ENCODE data around the gene PROM2. TPM values are rescaled to one million over a fixed set of nuclear protein-coding genes. Genes with fewer than 3 reads are reported as not detected.

Gene PROM2
- polyA plus RNA-seq, 3 donors = 26.4 to 42.8 (median 28.8) TPM

DNA sequence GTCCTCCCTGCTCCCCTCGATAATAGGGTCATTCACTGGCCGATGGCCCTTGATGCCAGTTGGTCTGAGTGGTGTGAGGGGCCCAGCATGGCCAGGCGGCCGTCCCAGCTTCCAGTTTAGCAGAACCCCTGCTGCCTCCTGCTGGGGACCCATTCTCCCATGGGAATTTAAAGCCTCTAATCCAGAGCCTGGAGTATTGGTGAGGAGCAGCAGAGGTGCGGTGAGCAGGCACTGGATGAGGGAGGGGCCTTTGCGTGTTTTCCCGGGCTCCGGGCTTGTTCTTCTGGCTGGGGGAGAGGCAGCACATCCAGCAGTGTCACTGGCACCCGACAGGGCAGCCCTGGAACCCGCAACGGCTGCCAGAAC lies 40.3 kb downstream of the PROM2 start:
- no peak for DNase-seq (ENCODE audit: extremely low read depth in 1 of 11, low read depth in 9 of 11, low spot score in 4 of 11)

GRCh38 chr2:95314964-95315611 lies 40.8 kb downstream of the PROM2 start:
- DNase-seq (ENCODE audit: extremely low read depth in 1 of 11, low read depth in 9 of 11, low spot score in 4 of 11) = no peak

DNA sequence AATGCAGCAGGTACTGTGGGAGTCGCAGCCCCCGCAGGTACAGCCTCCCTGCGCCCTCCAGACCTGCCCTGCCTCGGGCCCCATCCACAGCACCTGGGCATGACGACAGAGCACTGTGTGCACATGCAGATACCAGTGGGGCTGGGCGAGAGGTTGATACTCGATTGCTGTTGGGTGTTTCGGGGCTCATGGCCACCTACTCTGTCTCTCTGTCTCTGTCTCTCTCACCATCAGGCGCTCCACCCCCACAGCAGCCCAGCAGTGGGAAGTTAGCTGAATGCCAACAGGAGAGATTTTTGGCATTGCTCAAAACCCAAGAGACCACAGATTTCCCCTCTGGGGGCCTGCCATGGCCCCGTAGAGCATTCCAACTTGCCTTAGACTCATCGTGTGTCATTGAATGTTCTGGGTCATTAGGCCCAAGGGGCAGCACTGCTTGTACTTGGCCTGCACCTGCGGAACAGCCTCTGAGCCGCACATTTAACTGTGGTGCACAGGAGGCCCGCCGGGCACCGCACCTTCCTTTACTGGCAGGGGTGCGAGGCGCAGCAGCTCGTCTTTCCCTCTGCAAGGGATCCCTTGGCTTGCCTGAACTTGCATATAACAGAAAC lies 41.7 kb downstream of the PROM2 start:
- no peak for DNase-seq (ENCODE audit: extremely low read depth in 1 of 11, low read depth in 9 of 11, low spot score in 4 of 11)

DNA sequence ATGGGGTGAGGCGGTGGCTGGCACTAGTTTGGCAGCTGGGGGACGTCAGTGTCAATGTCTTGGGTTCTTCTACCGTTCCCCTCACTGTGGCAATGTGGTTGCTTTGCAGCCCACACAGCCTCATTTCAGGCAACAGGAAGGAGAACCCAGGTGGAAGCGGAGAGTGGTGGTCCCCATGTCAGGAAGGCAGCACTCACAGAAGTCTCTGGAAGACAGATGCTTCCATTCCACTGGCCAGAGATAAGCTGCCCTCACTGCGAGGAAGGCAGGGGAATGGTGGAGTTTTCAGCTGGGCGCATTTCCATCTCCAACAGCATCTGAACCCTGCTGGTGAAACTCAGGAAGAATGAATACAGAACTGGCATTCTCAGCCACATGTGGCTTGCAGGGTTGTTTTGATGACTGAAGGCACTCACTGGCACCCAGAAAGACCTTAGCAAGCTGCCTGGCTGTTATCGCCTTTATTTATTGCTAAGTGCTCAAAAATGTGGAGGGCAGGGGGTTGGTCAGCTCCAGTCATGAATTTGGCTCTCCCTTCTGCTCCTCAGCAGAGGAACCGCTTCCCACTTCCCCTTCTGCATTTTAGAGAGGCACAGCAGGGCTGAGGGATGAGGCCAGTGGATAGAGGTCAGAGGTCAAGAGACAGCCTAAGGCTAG lies 42.3 kb downstream of the PROM2 start:
- DNase-seq (ENCODE audit: extremely low read depth in 1 of 11, low read depth in 9 of 11, low spot score in 4 of 11) = no peak

DNA sequence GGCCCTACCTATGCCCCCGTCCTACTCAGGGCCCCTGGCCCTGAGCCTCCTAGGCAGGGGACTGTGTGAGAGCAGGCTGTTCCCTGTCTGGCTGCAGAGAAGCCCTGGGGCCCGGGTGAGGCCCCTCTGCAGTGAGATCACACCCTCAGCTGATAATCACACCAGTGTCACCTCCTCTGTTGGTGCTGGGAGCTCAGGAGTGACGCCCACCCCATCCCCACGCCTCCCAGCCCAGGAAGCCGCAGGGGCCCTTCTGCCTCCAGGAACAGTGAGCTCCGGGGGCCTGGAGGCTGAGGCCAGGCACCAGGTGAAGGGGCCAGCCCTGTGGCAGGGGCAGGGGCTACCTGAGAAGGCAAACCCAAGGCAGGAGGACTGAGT lies 42.9 kb downstream of the PROM2 start:
- no peak for DNase-seq (ENCODE audit: extremely low read depth in 1 of 11, low read depth in 9 of 11, low spot score in 4 of 11)

DNA sequence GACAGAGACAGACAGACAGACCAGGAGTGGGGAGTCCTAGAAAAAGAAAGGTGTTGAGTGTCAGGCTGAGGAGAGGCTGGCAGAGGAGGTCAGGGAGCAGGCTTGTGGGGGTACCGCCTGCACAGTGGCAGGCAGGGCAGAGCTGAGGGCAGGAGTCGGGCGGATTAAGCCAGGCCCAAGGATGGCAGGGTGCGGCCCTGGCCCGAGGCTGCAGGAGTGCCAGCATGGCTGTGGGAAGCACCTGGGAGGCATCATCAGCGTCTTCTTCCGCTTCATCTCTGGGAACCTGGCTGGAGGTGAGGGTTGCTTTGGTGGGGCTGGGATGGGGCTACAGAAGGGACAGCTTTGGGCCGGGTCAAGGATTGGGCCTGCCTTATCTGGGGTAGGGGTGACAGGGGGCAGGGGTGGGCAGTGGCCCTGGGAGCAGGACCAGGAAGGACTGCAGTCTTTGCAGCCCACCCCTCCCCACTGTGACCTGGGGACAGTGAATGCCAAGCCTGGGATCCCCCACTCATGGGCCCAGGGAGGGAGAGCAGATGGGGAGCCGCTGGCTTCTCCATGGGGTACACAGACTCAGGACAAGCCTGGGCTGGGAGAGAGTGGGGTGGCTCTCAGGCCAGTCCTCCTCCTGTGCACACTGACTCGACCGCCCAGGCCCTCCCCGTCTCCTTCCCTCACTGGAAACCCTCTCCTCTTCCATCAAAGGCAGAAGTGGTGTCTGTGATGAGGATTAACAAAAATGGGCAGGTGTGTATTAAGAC lies 43.6 kb downstream of the PROM2 start:
- DNase-seq (ENCODE audit: extremely low read depth in 1 of 11, low read depth in 9 of 11, low spot score in 4 of 11) = no peak

DNA sequence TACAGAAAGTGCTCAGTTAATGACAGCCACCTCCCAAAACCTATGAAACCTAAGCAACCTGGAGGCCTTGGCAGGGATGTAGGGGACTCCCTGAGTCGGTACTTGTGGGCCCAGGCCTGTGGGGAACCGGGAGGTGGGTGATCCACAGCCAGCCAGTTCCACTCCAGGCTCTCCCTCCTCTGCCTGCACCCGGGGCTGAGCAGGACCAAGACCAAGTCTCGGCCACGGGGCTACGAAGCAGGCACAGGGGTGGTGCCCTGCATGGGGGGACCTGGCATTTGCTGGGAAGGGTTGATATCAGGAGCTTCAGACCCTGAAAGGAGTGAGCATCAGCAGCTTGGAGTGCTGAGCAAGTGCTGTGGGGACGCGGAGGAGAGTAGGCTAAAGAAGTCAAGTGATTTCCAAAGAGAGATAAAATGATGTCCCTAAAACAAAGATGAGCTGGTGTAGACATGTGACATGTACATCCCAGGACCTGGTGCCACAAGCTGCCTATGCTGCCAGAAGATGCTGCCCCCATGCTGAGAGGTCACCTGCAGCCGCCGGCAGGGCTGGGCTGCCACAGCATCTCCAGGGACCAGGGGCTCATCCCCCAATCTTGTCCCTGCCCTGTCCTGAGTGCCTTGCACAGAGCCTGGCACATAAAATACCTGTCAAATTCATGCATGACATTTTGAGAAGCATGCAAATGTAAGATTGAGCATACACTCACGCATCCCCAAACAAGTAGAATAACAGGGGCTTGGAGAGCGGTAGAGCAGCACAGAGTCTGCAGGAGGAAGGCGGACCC lies 44.4 kb downstream of the PROM2 start:
- no peak for DNase-seq (ENCODE audit: extremely low read depth in 1 of 11, low read depth in 9 of 11, low spot score in 4 of 11)

- DNase-seq (ENCODE audit: extremely low read depth in 1 of 11, low read depth in 9 of 11, low spot score in 4 of 11) = no peak
Measured at GRCh38 chr2:95319481-95320343, 45.5 kb downstream of the PROM2 start.

GRCh38 chr2:95320344-95320712 lies 46.1 kb downstream of the PROM2 start:
- no peak for DNase-seq (ENCODE audit: extremely low read depth in 1 of 11, low read depth in 9 of 11, low spot score in 4 of 11)

DNA sequence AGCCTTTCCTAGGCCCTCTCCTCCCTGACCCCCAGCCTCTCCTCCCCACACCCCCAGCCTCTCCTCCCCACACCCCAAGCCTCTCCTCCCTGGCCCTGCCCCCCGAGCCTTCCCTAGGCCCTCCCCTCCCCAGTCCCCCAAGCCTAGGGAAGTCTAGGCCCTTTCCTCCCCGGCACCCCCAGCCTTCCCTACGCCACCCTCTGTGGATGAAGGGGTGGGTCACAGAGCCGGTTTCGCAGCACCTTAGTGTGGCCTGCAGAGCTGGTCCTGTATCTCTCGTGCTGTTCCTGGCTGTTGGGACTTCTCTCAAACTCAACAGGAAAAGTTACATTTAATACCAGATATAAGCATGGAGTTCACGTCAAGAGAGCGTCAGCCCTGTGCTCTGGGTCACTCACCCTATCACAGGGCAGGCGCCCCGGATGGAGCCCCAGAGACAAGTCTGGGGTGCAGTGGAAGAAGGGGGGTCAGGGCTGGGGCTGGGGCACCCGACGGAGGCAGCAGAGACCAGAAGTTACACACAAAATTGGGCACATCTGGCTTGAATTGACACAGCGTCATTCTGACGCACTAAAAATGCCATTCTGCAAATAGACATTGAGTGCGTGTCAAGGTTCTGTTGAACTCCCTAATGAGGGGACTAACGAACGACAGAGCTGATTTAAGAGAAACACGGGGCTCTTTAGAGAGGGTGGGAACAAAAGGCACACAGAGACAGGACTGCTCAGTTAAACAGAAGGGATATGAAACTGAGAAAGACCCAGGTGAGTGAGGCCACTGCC lies 46.9 kb downstream of the PROM2 start:
- DNase-seq (ENCODE audit: extremely low read depth in 1 of 11, low read depth in 9 of 11, low spot score in 4 of 11) = no peak

DNA sequence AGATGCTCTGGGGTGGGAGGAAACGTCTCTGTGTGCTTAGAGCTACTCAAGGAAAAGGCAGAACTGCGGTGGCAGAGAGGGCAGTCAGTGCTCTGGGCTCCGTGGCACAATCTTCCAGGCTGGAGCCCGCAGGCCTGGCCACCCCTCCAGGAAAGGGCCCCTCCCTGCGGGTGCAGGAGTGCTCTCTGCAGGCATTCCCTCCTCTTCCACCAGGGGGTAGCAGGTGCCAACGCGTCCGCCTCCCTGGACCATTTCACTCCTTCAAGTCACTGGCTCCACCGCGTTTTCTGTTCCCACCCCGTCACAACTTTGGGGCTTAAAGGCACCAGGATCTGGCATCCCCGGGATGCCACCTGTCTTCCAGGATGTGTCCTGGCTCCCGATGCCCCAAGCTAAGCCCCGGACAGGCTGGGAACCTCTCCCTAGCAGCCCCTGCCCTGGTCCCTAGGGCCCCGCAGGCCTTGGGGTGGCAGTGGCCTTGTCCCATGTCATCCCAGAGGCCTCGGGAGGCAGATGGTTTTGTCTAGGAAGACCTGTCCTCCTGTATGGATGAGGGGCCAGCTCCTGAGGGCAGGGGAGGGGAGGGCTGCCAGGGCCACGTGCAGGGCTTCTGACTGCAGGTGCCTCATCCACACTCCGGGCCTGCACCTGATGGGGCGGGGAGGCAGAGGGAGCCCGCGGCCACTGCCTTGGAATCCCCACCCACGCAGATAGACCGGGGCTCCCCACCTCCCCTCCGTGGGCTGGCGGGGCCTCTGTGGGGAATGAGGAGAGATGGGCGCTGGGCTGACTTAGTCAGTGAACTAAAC lies 49.3 kb downstream of the PROM2 start:
- DNase-seq (ENCODE audit: extremely low read depth in 1 of 11, low read depth in 9 of 11, low spot score in 4 of 11) = no peak

DNA sequence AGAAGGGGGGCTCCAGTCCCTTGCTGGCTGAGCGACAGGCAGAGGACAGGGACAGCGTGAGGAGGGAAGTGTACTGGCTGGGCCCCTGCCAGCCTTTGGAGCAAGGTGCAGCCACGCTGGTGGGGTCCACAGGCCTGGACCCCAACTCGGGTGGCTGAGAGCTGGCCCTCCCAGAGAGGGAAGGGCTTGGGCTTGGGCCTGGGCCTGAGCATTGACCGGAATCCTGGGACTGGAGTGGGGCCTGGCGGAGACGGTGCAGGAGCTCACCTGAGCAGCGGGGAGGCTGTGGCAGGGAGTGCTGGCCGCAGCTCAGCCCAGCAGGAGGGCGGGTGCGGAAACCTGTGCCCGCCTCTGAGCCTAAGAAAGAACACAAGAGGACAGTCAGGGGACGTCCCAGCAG lies 50.8 kb downstream of the PROM2 start:
- DNase-seq (ENCODE audit: extremely low read depth in 1 of 11, low read depth in 9 of 11, low spot score in 4 of 11) = no peak

DNA sequence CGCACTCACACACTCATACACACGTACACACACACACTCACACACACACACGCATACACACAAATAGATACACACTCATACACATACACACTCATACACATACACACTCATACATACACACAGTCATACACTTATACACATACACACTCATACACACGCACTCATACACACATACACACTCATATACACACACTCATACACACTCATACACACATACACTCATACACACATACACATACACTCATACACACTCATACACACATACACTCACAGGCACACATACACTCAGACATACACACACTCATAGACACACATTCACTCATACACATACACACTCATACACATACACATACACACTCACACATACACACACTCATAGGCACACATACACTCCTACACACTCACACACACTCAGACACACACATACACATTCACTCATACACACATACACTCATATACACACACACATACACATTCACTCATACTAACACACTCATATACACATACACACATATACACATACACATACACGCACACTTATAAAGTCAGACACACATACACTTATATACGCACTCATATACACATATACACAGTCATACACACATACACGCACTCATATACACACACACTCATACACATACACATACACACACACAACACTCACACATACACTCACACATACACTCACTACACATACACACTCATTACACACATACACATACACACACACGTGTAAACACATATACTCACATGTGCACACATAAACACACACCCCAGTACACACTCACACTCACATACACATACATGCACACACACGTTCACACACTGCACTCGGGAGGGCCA lies 51.6 kb downstream of the PROM2 start:
- DNase-seq (ENCODE audit: extremely low read depth in 1 of 11, low read depth in 9 of 11, low spot score in 4 of 11) = no peak

GRCh38 chr2:95326433-95327140 lies 52.3 kb downstream of the PROM2 start:
- no peak for DNase-seq (ENCODE audit: extremely low read depth in 1 of 11, low read depth in 9 of 11, low spot score in 4 of 11)

GRCh38 chr2:95327861-95328260 lies 53.6 kb downstream of the PROM2 start:
- no peak for DNase-seq (ENCODE audit: extremely low read depth in 1 of 11, low read depth in 9 of 11, low spot score in 4 of 11)
